ENCODE data around the gene PAXIP1.
"Not testable (repeated sequence)": the region's sequence is repeated elsewhere in the genome, so short reads cannot be mapped to it uniquely, and the experiment has no call there.

- TF ChIP-seq POLR2A, POLR2AphosphoS5 (IDR thresholded peaks at IDR 0.05; ENCODE audit: low read depth, low read length): not testable (repeated sequence)
Observed at GRCh38 chr7:154922472-154922871, 80.5 kb downstream of the PAXIP1 start.
